B cell (primary cell): Measurements from ENCODE around the gene HERC2. TPM values are rescaled to one million over a fixed set of nuclear protein-coding genes. Genes with fewer than 3 reads are reported as not detected.

ENCODE experiments used
- ATAC-seq: fragments of 200-7000 bp; cut with Tn5 transposase; one replicate; pipeline ENCODE4 v1.10.0; 2021; ENCODE audit warnings: low read depth, mild to moderate bottlenecking, moderate number of reproducible peaks, moderate library complexity
- CTCF ChIA-PET: fragments of 350-600 bp; sonication (Branson Sonifier 250); formaldehyde crosslinking; loops from one replicate; lab custom pipeline; 2021; ENCODE audit warnings: antibody characterized with exemption, inconsistent platforms; lab: Charles Lee
- POLR2A ChIA-PET: fragments of 350-600 bp; sonication (Branson Sonifier 250); formaldehyde crosslinking; loops from one replicate; lab custom pipeline; 2021; ENCODE audit warnings: antibody characterized with exemption; lab: Charles Lee
- DNase-seq: peaks from one replicate; pipeline ENCODE4 v3.0.0; 2013
- H2AFZ ChIP-seq: 2 replicates; pipeline ENCODE4 v1.6.1; 2012; ENCODE audit warnings: mild to moderate bottlenecking, low read depth, low read length; ENCODE audit not compliant: insufficient read depth, poor library complexity, severe bottlenecking
- H3K27ac ChIP-seq, 2 donors: 1 replicate in 1 of 2; 2 replicates in 1 of 2; pipeline ENCODE4 v1.5.1; 2012 to 2013; ENCODE audit warnings: low read length in 2 of 2, mild to moderate bottlenecking in 2 of 2, moderate library complexity in 1 of 2
- H3K27me3 ChIP-seq, 4 experiments: fragments of 200-600 bp in 1 of 4; sonication (generic) in 1 of 4; replicated peaks in 1 of 4; 1 replicate in 2 of 4; 2 replicates in 2 of 4; pipeline versions ENCODE4 v1.6.1 to v1.7.0; 2013 to 2016; ENCODE audit warnings: low read length in 3 of 4, mild to moderate bottlenecking in 2 of 4, mixed read lengths in 1 of 4, moderate library complexity in 1 of 4; ENCODE audit not compliant: insufficient read depth in 4 of 4, control insufficient read depth in 3 of 4; ENCODE audit errors: control extremely low read depth in 1 of 4
- H3K36me3 ChIP-seq, 2 experiments: replicated peaks in 1 of 2; 1 replicate in 1 of 2; 2 replicates in 1 of 2; pipeline versions ENCODE4 v1.6.1 to v1.7.1; 2013; ENCODE audit warnings: low read length in 1 of 2; ENCODE audit not compliant: insufficient read depth in 2 of 2, control insufficient read depth in 1 of 2; ENCODE audit errors: control extremely low read depth in 1 of 2, extremely low read depth in 1 of 2
- H3K4me1 ChIP-seq, 2 donors: fragments of 200-600 bp in 1 of 2; sonication (generic) in 1 of 2; 1 replicate in 1 of 2; 2 replicates in 1 of 2; pipeline versions ENCODE4 v1.5.1 to v1.6.1; 2013 to 2017; ENCODE audit warnings: low read length in 2 of 2; ENCODE audit not compliant: control insufficient read depth in 2 of 2, insufficient read depth in 2 of 2
- H3K4me2 ChIP-seq: replicated peaks from 2 replicates; pipeline ENCODE3; 2012; ENCODE audit warnings: mild to moderate bottlenecking, low read depth, low read length; ENCODE audit not compliant: poor library complexity, severe bottlenecking
- H3K4me3 ChIP-seq, 5 experiments: fragments of 200-600 bp in 1 of 5; sonication (generic) in 1 of 5; 1 replicate in 3 of 5; 2 replicates in 2 of 5; pipeline versions ENCODE4 v1.5.1 to v1.7.0; 2011 to 2016; ENCODE audit warnings: low read length in 4 of 5, mild to moderate bottlenecking in 4 of 5, low read depth in 2 of 5, control low read depth in 1 of 5, moderate library complexity in 1 of 5; ENCODE audit not compliant: insufficient read depth in 1 of 5; ENCODE audit errors: control extremely low read depth in 1 of 5, extremely low read depth in 1 of 5
- H3K79me2 ChIP-seq: fragments of 200-600 bp; sonication (generic); one replicate; pipeline ENCODE4 v1.6.0; 2016; ENCODE audit warnings: low read length; ENCODE audit not compliant: control insufficient read depth, insufficient read depth
- H3K9ac ChIP-seq: fragments of 200-600 bp; sonication (generic); 2 replicates; pipeline ENCODE4 v1.6.1; 2017; ENCODE audit warnings: mild to moderate bottlenecking, low read length, moderate library complexity
- H3K9me3 ChIP-seq, 3 donors: one replicate each; pipeline versions ENCODE4 v1.6.1 to v1.7.1; 2013; ENCODE audit warnings: low read length in 2 of 3; ENCODE audit not compliant: control insufficient read depth in 2 of 3, insufficient read depth in 1 of 3; ENCODE audit errors: control extremely low read depth in 1 of 3
- H4K20me1 ChIP-seq: 2 replicates; pipeline ENCODE4 v1.6.0; 2012; ENCODE audit warnings: mild to moderate bottlenecking, low read length; ENCODE audit not compliant: insufficient read depth, control insufficient read depth, poor library complexity, severe bottlenecking
- H3K27ac Mint-ChIP-seq: one replicate; pipeline ENCODE4 v1.8.0; 2021; ENCODE audit warnings: mixed read lengths
- H3K27me3 Mint-ChIP-seq: one replicate; pipeline ENCODE4 v1.8.0; 2021; ENCODE audit warnings: mixed read lengths
- H3K4me1 Mint-ChIP-seq: one replicate; pipeline ENCODE4 v1.8.0; 2021; ENCODE audit warnings: mixed read lengths
- H3K4me3 Mint-ChIP-seq: one replicate; pipeline ENCODE4 v1.8.0; 2021; ENCODE audit warnings: mixed read lengths
- H3K9me3 Mint-ChIP-seq: one replicate; pipeline ENCODE4 v1.8.0; 2022; ENCODE audit warnings: mixed read lengths; ENCODE audit not compliant: insufficient read depth
- EZH2 ChIP-seq: IDR thresholded peaks from 2 replicates; pipeline ENCODE4 v1.6.1; 2012; ENCODE audit warnings: borderline replicate concordance, low read depth, mild to moderate bottlenecking, moderate library complexity, low read length; ENCODE audit not compliant: insufficient read depth, poor library complexity, severe bottlenecking
- WGBS: methylation state at CpG from one replicate; pipeline ENCODE4 v1.1.5; 2013; ENCODE audit warnings: missing lambda C conversion rate; ENCODE audit not compliant: insufficient coverage; 5-methylcytosine and 5-hydroxymethylcytosine counted together
- intact Hi-C: fragments of 100-400 bp; cut with micrococcal nuclease; formaldehyde crosslinking; loops from one replicate; pipeline ENCODE4 v1.10.0; 2022
- polyA plus RNA-seq: library from polyadenylated mRNA; depleted of rRNA; stranded (reverse); fragments of >200 nt; gene quantifications from 2 replicates; pipeline ENCODE4 v1.2.3, GENCODE V29; 2012
- total RNA-seq, 2 donors: library from RNA; stranded (reverse); fragments of 120-200 nt in 1 of 2; gene quantifications; 1 replicate in 1 of 2; 2 replicates in 1 of 2; pipeline versions ENCODE4 v1.2.3 to v1.2.4, GENCODE V29; 2013 to 2022
- TF ChIP-seq, protein P1 (sequence below): fragments of 200-600 bp; IDR thresholded peaks from one replicate; pipeline ENCODE4 v1.8.0; 2022; ENCODE audit warnings: antibody characterized with exemption, mild to moderate bottlenecking

Gene HERC2
- total and polyA plus RNA-seq, 2 donors (not counting 1 experiment from before 2014, with no cell fraction given) = 31.0 to 52.7 TPM

DNA sequence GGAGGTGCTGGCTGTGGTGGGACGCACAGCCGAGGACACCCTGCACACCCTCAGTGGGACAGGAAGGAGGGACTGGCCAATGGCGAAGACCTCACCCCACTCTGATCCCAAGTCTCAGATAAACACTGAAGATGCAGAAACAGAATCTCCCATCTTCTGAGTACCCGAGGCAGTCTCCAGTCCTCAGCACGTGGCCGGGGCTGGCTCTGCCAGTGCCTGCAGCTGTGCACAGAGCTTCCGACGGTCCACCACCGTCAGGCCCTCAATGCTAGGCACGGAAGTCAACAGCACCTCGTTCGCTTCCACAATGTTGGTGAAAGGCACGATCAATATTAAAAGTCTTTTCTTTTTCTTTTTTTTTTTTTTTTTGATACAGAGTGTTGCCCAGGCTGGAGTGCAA, 206.1 kb downstream of the HERC2 start:
- H3K27me3 ChIP-seq = no peaks in the 10 kb centered on the region
- H4K20me1 ChIP-seq = no peaks in the 10 kb centered on the region
- Mint-ChIP-seq H3K9me3 (no peaks in the 10 kb centered on the region), H3K4me3 (no peak overlapping the region), H3K27me3 (no peaks in the 10 kb centered on the region), H3K27ac (no peak overlapping the region), H3K4me1 (no peaks in the 10 kb centered on the region)
- WGBS = 84% methylated on average over 9 of the region's 13 CpGs
- no peak overlapping the region for H3K4me2 ChIP-seq
- no peak overlapping the region for H2AFZ ChIP-seq
- no peak overlapping the region for H3K9ac ChIP-seq
- no peak overlapping the region for H3K4me3 ChIP-seq
- ChIA-PET CTCF (interaction anchor here (0.7 to 2.7 kb wide), 2 partner anchors 10 to 445 kb away, joined by 3 to 13 read pairs; no protein-coding TSS in a partner anchor), POLR2A (interaction anchor here (0.6 kb wide), 1 partner anchor 23 kb away, joined by 3 read pairs; no protein-coding TSS in a partner anchor)
- TF ChIP-seq EZH2 = no peak
- TF ChIP-seq, protein P1, sequence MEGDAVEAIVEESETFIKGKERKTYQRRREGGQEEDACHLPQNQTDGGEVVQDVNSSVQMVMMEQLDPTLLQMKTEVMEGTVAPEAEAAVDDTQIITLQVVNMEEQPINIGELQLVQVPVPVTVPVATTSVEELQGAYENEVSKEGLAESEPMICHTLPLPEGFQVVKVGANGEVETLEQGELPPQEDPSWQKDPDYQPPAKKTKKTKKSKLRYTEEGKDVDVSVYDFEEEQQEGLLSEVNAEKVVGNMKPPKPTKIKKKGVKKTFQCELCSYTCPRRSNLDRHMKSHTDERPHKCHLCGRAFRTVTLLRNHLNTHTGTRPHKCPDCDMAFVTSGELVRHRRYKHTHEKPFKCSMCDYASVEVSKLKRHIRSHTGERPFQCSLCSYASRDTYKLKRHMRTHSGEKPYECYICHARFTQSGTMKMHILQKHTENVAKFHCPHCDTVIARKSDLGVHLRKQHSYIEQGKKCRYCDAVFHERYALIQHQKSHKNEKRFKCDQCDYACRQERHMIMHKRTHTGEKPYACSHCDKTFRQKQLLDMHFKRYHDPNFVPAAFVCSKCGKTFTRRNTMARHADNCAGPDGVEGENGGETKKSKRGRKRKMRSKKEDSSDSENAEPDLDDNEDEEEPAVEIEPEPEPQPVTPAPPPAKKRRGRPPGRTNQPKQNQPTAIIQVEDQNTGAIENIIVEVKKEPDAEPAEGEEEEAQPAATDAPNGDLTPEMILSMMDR = no peak
- no peak for ATAC-seq
- no peaks in the 10 kb centered on the region for H3K9me3 ChIP-seq
- no peaks in the 10 kb centered on the region for H3K4me1 ChIP-seq
- H3K36me3 ChIP-seq = peaks cover 8 to 57% of the 10 kb centered on the region in 2 experiments
- H3K79me2 ChIP-seq = no peaks in the 10 kb centered on the region
- no peak for DNase-seq
- no peak overlapping the region for H3K27ac ChIP-seq
- intact Hi-C loops = no loop called here

DNA sequence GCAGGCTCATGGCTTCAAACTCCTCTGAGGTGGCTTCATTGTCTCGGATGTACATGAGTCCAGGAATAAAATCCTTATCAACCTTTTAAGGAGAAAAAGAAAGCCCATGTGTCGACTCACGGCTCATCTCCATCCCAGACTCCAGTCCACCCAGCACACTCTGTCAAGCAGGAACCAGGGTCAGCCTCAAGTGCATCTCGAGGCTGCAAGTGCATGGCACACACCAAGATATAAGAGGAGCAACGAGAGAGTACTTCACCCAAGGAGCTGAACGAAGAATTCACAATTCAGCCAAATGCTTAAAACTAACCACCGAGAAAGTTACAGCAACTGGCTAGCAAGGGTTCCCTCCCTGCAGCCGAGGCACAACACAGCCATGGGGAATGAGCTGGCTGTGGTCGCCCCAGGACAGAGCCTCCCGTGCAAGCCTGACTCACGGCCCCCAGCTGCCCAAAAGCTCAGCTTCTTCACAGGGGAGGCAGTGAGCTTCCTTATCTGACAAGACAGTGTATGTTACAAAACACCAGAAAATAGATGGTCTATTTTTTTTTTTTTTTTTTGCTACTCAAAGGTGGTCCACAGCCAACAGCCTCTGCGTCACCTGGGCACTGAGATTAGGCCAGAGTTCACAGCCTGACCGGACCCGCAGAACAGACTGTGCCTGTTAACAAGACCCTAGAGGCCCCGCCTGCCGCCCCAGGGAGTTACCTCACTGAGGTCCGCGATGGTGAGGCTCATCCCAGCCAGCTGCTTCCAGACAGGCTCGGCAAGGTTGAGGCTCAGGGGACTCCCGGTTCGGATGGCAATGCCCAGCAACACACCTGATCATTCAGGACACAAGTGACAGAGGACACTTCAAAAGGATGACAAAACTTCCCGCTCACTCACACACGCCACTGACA, 207.0 kb downstream of the HERC2 start:
- Mint-ChIP-seq H3K27ac (no peak overlapping the region), H3K27me3 (no peaks in the 10 kb centered on the region), H3K9me3 (no peaks in the 10 kb centered on the region), H3K4me3 (no peak overlapping the region), H3K4me1 (no peaks in the 10 kb centered on the region)
- Histone ChIP-seq H3K27me3 (no peaks in the 10 kb centered on the region), H3K4me1 (no peaks in the 10 kb centered on the region), H3K27ac (no peak overlapping the region), H3K36me3 (peaks cover 3 to 49% of the 10 kb centered on the region in 2 experiments), H3K9ac (no peak overlapping the region), H3K9me3 (no peaks in the 10 kb centered on the region), H3K79me2 (no peaks in the 10 kb centered on the region), H4K20me1 (no peaks in the 10 kb centered on the region), H3K4me3 (no peak overlapping the region), H3K4me2 (no peak overlapping the region), H2AFZ (no peak overlapping the region)
- WGBS = 98% methylated on average over 20 of the region's 23 CpGs
- no peak for TF ChIP-seq EZH2
- TF ChIP-seq, protein P1 = no peak
- intact Hi-C loops = no loop called here
- DNase-seq (no peak), ATAC-seq (no peak)
- ChIA-PET POLR2A (interaction anchor here (0.6 kb wide), 1 partner anchor 22 kb away, joined by 3 read pairs; no protein-coding TSS in a partner anchor), CTCF (interaction anchor here (0.7 to 2.7 kb wide), 4 partner anchors 8 to 444 kb away, joined by 3 to 13 read pairs (median 4); no protein-coding TSS in a partner anchor)
